H1 (cell line): Measurements from ENCODE around the gene RNF10. TPM values are rescaled to one million over a fixed set of nuclear protein-coding genes. Genes with fewer than 3 reads are reported as not detected.
A peak's percentile ranks its signal among the peaks of the same experiment; 100 is the strongest.

Experiments
- CTCF ChIA-PET: fragments of 300-600 bp; sonication (Branson Sonifier 250); formaldehyde crosslinking; loops from one replicate; lab custom pipeline; 2021; ENCODE audit not compliant: partially characterized antibody; lab: Charles Lee
- POLR2A ChIA-PET: fragments of 300-600 bp; sonication (Branson Sonifier 250); formaldehyde crosslinking; loops from one replicate; lab custom pipeline; 2021; ENCODE audit warnings: inconsistent platforms; ENCODE audit not compliant: partially characterized antibody; lab: Charles Lee
- DNase-seq, 2 experiments: peaks; one replicate each; pipeline versions ENCODE4 v3.0.0 to v3.0.0-alpha.2; 2010 to 2022; ENCODE audit warnings: low spot score in 2 of 2, low read depth in 1 of 2, mixed read lengths in 1 of 2
- FAIRE-seq: peaks from 2 replicates; lab custom pipeline; 2011; peaks lifted over from hg19 to GRCh38; lab: Jason Lieb, UNC
- H2AFZ ChIP-seq: 2 replicates; pipeline ENCODE4 v1.8.1; 2012; ENCODE audit warnings: low read length, inconsistent platforms
- H2AK5ac ChIP-seq: 2 replicates; pipeline ENCODE4 v1.6.1; 2013; ENCODE audit warnings: low read depth, low read length
- H2BK120ac ChIP-seq: replicated peaks from 2 replicates; pipeline ENCODE3; 2013; ENCODE audit warnings: low read depth, low read length, inconsistent platforms
- H2BK12ac ChIP-seq: 2 replicates; pipeline ENCODE4 v1.6.1; 2013; ENCODE audit warnings: low read depth, low read length
- H2BK15ac ChIP-seq: 2 replicates; pipeline ENCODE4 v1.6.1; 2013; ENCODE audit warnings: low read length
- H2BK20ac ChIP-seq: 2 replicates; pipeline ENCODE4 v1.6.1; 2013; ENCODE audit warnings: low read length
- H2BK5ac ChIP-seq: 2 replicates; pipeline ENCODE4 v1.6.1; 2013; ENCODE audit warnings: low read depth, low read length
- H3K14ac ChIP-seq: 2 replicates; pipeline ENCODE4 v1.6.1; 2013; ENCODE audit warnings: inconsistent platforms; ENCODE audit not compliant: insufficient read length
- H3K18ac ChIP-seq: 2 replicates; pipeline ENCODE4 v1.6.1; 2013; ENCODE audit warnings: low read length; ENCODE audit errors: extremely low read depth
- H3K23ac ChIP-seq: 2 replicates; pipeline ENCODE4 v1.6.1; 2013; ENCODE audit warnings: inconsistent platforms; ENCODE audit not compliant: insufficient read length
- H3K23me2 ChIP-seq: 2 replicates; pipeline ENCODE4 v1.6.1; 2013; ENCODE audit warnings: low read depth, low read length
- H3K27ac ChIP-seq: 2 replicates; pipeline ENCODE4 v1.6.1; 2011; ENCODE audit warnings: low read depth, low read length, inconsistent platforms
- H3K27me3 ChIP-seq, 4 experiments: replicated peaks in 1 of 4; 1 replicate in 1 of 4; 2 replicates in 3 of 4; pipeline versions ENCODE4 v1.6.1 to v1.8.1; 2011 to 2013; ENCODE audit warnings: low read length in 3 of 4, mild to moderate bottlenecking in 3 of 4, inconsistent platforms in 2 of 4, mixed read lengths in 2 of 4, moderate library complexity in 1 of 4; ENCODE audit not compliant: control insufficient read depth in 3 of 4, insufficient read depth in 3 of 4; ENCODE audit errors: extremely low read depth in 1 of 4
- H3K36me3 ChIP-seq, 4 experiments: 2 replicates each; pipeline versions ENCODE4 v1.6.1 to v1.8.1; 2011 to 2013; ENCODE audit warnings: mild to moderate bottlenecking in 4 of 4, low read length in 3 of 4, moderate library complexity in 2 of 4, control low read depth in 1 of 4, inconsistent platforms in 1 of 4; ENCODE audit not compliant: insufficient read depth in 4 of 4, control insufficient read depth in 2 of 4
- H3K4ac ChIP-seq: replicated peaks from 2 replicates; pipeline ENCODE3; 2013; ENCODE audit warnings: low read length, low read depth, mixed read lengths, inconsistent platforms; ENCODE audit not compliant: insufficient read length
- H3K4me1 ChIP-seq, 4 experiments: replicated peaks in 1 of 4; 1 replicate in 1 of 4; 2 replicates in 3 of 4; pipeline versions ENCODE4 v1.6.1 to v1.8.1; 2011 to 2013; ENCODE audit warnings: low read length in 3 of 4, inconsistent platforms in 2 of 4, mixed read lengths in 1 of 4; ENCODE audit not compliant: insufficient read depth in 4 of 4, control insufficient read depth in 3 of 4
- H3K4me2 ChIP-seq, 2 experiments: 2 replicates each; pipeline versions ENCODE4 v1.6.1 to v1.8.1; 2011 to 2013; ENCODE audit warnings: low read depth in 2 of 2, low read length in 2 of 2, control low read depth in 1 of 2, inconsistent platforms in 1 of 2, mild to moderate bottlenecking in 1 of 2; ENCODE audit not compliant: insufficient read depth in 1 of 2
- H3K4me3 ChIP-seq, 4 experiments: fragments of 200-600, 300-600 bp in 1 of 4; sonication (generic), shearing (Covaris generic), sonication (Bioruptor Twin) in 1 of 4; 2 replicates each; pipeline versions ENCODE4 v1.5.1 to v1.8.1; 2011 to 2016; ENCODE audit warnings: low read length in 4 of 4, low read depth in 3 of 4, control low read depth in 2 of 4, inconsistent platforms in 2 of 4, mild to moderate bottlenecking in 2 of 4, mixed read lengths in 1 of 4, moderate library complexity in 1 of 4; ENCODE audit not compliant: insufficient read depth in 2 of 4; ENCODE audit errors: extremely low read depth in 1 of 4
- H3K56ac ChIP-seq: replicated peaks from 2 replicates; pipeline ENCODE3; 2013; ENCODE audit warnings: low read depth, mild to moderate bottlenecking, mixed read lengths, low read length, inconsistent platforms; ENCODE audit not compliant: insufficient read length
- H3K79me1 ChIP-seq: 2 replicates; pipeline ENCODE4 v1.6.1; 2013; ENCODE audit warnings: low read depth, low read length, control low read depth
- H3K79me2 ChIP-seq, 2 experiments: 2 replicates each; pipeline versions ENCODE4 v1.6.1 to v1.8.1; 2012 to 2013; ENCODE audit warnings: low read length in 2 of 2, mild to moderate bottlenecking in 2 of 2, inconsistent platforms in 1 of 2; ENCODE audit not compliant: insufficient read depth in 2 of 2, control insufficient read depth in 1 of 2
- H3K9ac ChIP-seq, 4 experiments: replicated peaks in 1 of 4; 1 replicate in 1 of 4; 2 replicates in 3 of 4; pipeline versions ENCODE4 v1.6.1 to v1.8.1; 2011 to 2013; ENCODE audit warnings: low read depth in 3 of 4, low read length in 3 of 4, control low read depth in 2 of 4, mild to moderate bottlenecking in 2 of 4, moderate library complexity in 2 of 4, inconsistent platforms in 1 of 4; ENCODE audit errors: extremely low read depth in 1 of 4
- H3K9me3 ChIP-seq, 2 experiments: 2 replicates each; pipeline versions ENCODE4 v1.6.1 to v1.8.1; 2012 to 2013; ENCODE audit warnings: mild to moderate bottlenecking in 2 of 2, moderate library complexity in 2 of 2, control low read depth in 1 of 2, inconsistent platforms in 1 of 2, low read depth in 1 of 2, low read length in 1 of 2, mixed read lengths in 1 of 2; ENCODE audit not compliant: insufficient read depth in 2 of 2
- H4K20me1 ChIP-seq, 2 experiments: replicated peaks in 1 of 2; 2 replicates each; pipeline versions ENCODE3 to v1.8.1; 2011 to 2013; ENCODE audit warnings: inconsistent platforms in 2 of 2, low read length in 2 of 2, mild to moderate bottlenecking in 1 of 2; ENCODE audit not compliant: insufficient read depth in 2 of 2, control insufficient read depth in 1 of 2
- H4K5ac ChIP-seq: 2 replicates; pipeline ENCODE4 v1.6.1; 2013; ENCODE audit warnings: low read length, low read depth, mixed read lengths, inconsistent platforms; ENCODE audit not compliant: insufficient read length
- H4K8ac ChIP-seq: 2 replicates; pipeline ENCODE4 v1.8.0; 2013; ENCODE audit warnings: mild to moderate bottlenecking, moderate library complexity, low read length, inconsistent platforms; ENCODE audit not compliant: insufficient read depth; ENCODE audit errors: extremely low read depth
- H4K91ac ChIP-seq: replicated peaks from 2 replicates; pipeline ENCODE3; 2013; ENCODE audit warnings: low read length, mixed read lengths, inconsistent platforms; ENCODE audit not compliant: insufficient read length
- BACH1 ChIP-seq: IDR thresholded peaks from 2 replicates; pipeline ENCODE4 v1.6.1; 2012; ENCODE audit warnings: low read length, improper control_type of control experiment
- FOSL1 ChIP-seq: IDR thresholded peaks from 2 replicates; pipeline ENCODE4 v1.6.1; 2011; ENCODE audit warnings: mild to moderate bottlenecking, low read depth, low read length, moderate library complexity; ENCODE audit not compliant: insufficient read depth
- WGBS, 2 experiments: shearing (Covaris generic) in 1 of 2; methylation state at CpG; one replicate each; pipeline versions ENCODE4 v1.1.6 to v1.1.7; 2013 to 2015; ENCODE audit warnings: low lambda C conversion rate in 2 of 2, mixed read lengths in 2 of 2, inconsistent platforms in 1 of 2, low coverage in 1 of 2, missing lambda C conversion rate in 1 of 2; ENCODE audit not compliant: insufficient replicate concordance in 2 of 2, insufficient coverage in 1 of 2, insufficient read length in 1 of 2; ENCODE audit errors: extremely low coverage in 1 of 2, missing lambda C conversion rate in 1 of 2; 5-methylcytosine and 5-hydroxymethylcytosine counted together
- polyA plus RNA-seq, 7 experiments: library from polyadenylated mRNA; depleted of rRNA in 3 of 7; stranded (reverse) in 5 of 7; unstranded in 2 of 7; fragments of >200 nt in 5 of 7; fragments of 200-250 nt in 2 of 7; gene quantifications; 1 replicate in 5 of 7; 2 replicates in 1 of 7; 4 replicates in 1 of 7; pipeline versions ENCODE4 v1.2.1 to v1.2.3, GENCODE V29; 2011 to 2013; ENCODE audit warnings: missing spikeins in 2 of 7, mixed read lengths in 2 of 7
- total RNA-seq: library from RNA; stranded (reverse); fragmentation: NEBNext Ultra II Directional; extraction: Animal tissue kit (Norgen Biotek cat#: 25700); gene quantifications from 2 replicates; pipeline ENCODE4 v1.2.1, GENCODE V29; 2021

The RNF10 gene
- total and polyA plus RNA-seq, 2 of the 8 experiments (the other 6 are each of a cell fraction or from before 2014, with no cell fraction given): 71.6 to 171 TPM

DNA sequence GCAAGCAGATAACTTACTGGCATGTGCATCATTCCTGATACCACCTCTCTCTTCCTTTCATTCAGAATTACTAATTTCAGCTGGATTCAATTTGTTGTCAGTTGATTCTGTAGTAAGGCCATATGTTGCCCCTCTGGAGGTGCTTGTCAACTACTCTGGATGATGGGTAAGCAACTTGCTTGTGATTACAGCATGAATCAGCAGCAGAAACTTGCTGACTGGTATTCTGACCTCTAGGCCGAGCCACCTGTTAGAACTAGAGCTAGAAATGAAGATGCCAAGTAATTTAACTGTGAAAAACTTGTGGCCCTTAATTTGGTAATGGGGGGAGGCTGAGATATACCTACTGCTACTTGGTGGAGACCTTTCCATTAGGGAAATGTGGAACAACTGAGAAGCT lies 5.1 kb downstream of the RNF10 start:
- Histone ChIP-seq H3K23me2 (peaks cover 3% of the 10 kb centered on the region; the same call in 1 of the 2 replicates), H2BK12ac (no peak overlapping the region), H2AFZ (no peak overlapping the region), H3K14ac (no peak overlapping the region), H3K4me3 (no peak overlapping the region), H3K36me3 (peaks cover 0 to 16% (median 2%) of the 10 kb centered on the region in 4 experiments; a peak in 2 of 8 replicates), H2BK5ac (no peak overlapping the region), H2AK5ac (no peak overlapping the region), H2BK15ac (no peak overlapping the region), H3K27me3 (no peaks in the 10 kb centered on the region), H3K23ac (no peak overlapping the region), H4K20me1 (peaks cover 19 to 27% of the 10 kb centered on the region in 2 experiments), H3K9ac (no peak overlapping the region), H2BK120ac (no peak overlapping the region), H3K4me1 (peaks cover 3 to 8% (median 6%) of the 10 kb centered on the region in 4 experiments; a peak in 5 of 7 replicates), H3K9me3 (no peaks in the 10 kb centered on the region), H3K79me2 (peaks cover 32 to 94% of the 10 kb centered on the region in 2 experiments), H2BK20ac (no peak overlapping the region), H4K5ac (no peak overlapping the region), H4K8ac (no peak overlapping the region), H3K79me1 (peaks cover 8% of the 10 kb centered on the region), H3K4ac (no peak overlapping the region), H3K27ac (no peak overlapping the region), H3K18ac (no peak overlapping the region), H3K4me2 (no peak overlapping the region), H4K91ac (no peak overlapping the region), H3K56ac (no peak overlapping the region)
- TF ChIP-seq BACH1 (peak; percentile 38; the same call in 1 of the 2 replicates), FOSL1 (no peak)
- WGBS, 2 experiments: 89% methylated on average over 1 of the region's 1 CpG; no CpG with 5 or more reads in 1 of the 2 experiments
- POLR2A ChIA-PET: interaction anchor here (0.9 to 1.6 kb wide), 4 partner anchors 10 to 78 kb away, joined by 3 to 6 read pairs (median 4); partner anchors contain the start of genes COQ5 and DYNLL1
- no peak for FAIRE-seq
- CTCF ChIA-PET: interaction anchor here (0.6 to 1.7 kb wide), 3 partner anchors 44 to 1053 kb away, joined by 3 to 4 read pairs (median 4); no protein-coding TSS in a partner anchor
- no peak for DNase-seq
